Nephron (organoid): ENCODE measurements around the gene GALP.

Experiments
- H3K27ac Mint-ChIP-seq, 3 experiments: 2 replicates each; pipeline ENCODE4 v1.8.0; 2020; ENCODE audit warnings: mixed read lengths in 3 of 3, mild to moderate bottlenecking in 2 of 3, moderate library complexity in 1 of 3
- H3K27me3 Mint-ChIP-seq: 2 replicates; pipeline ENCODE4 v1.8.0; 2021; ENCODE audit warnings: low read depth, mild to moderate bottlenecking, moderate library complexity, mixed read lengths
- H3K36me3 Mint-ChIP-seq: 2 replicates; pipeline ENCODE4 v1.8.0; 2020; ENCODE audit warnings: low read depth, mixed read lengths
- H3K4me1 Mint-ChIP-seq: 2 replicates; pipeline ENCODE4 v1.8.0; 2020; ENCODE audit warnings: mixed read lengths
- H3K4me3 Mint-ChIP-seq, 3 experiments: 2 replicates each; pipeline ENCODE4 v1.8.0; 2020; ENCODE audit warnings: mild to moderate bottlenecking in 3 of 3, mixed read lengths in 3 of 3, moderate library complexity in 2 of 3
- H3K9me3 Mint-ChIP-seq: 2 replicates; pipeline ENCODE4 v1.8.0; 2020; ENCODE audit warnings: mixed read lengths
- TF ChIP-seq, protein P1 (sequence below), 3 experiments: fragments of 200-600 bp; sonication (generic); IDR thresholded peaks; one replicate each; pipeline ENCODE4 v1.5.0; 2021; ENCODE audit warnings: antibody characterized with exemption in 3 of 3; ENCODE audit not compliant: unreplicated experiment in 3 of 3

GALP gene

DNA sequence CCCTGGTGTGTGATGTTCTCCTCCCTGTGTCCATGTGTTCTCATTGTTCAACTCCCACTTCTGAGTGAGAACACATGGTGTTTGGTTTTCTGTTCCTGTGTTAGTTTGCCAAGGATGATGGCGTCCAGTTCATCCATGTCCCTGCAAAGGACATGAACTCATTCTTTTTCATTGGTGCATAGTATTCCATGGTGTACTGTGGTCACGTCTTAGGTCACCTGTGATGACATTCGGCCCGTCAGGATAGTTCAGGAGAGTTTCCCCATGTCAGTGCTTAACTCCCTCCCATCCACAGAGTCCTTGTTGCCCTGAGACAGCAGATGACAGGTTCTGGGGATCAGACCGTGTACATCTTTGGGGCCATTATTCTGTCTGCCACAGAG lies 26.2 kb upstream of the GALP start:
- Mint-ChIP-seq H3K4me1 (peaks cover 27% of the 10 kb centered on the region), H3K4me3 (no peak overlapping the region), H3K27ac (no peak overlapping the region), H3K27me3 (no peaks in the 10 kb centered on the region), H3K9me3 (no peaks in the 10 kb centered on the region), H3K36me3 (peaks cover 43% of the 10 kb centered on the region)
- TF ChIP-seq, protein P1, sequence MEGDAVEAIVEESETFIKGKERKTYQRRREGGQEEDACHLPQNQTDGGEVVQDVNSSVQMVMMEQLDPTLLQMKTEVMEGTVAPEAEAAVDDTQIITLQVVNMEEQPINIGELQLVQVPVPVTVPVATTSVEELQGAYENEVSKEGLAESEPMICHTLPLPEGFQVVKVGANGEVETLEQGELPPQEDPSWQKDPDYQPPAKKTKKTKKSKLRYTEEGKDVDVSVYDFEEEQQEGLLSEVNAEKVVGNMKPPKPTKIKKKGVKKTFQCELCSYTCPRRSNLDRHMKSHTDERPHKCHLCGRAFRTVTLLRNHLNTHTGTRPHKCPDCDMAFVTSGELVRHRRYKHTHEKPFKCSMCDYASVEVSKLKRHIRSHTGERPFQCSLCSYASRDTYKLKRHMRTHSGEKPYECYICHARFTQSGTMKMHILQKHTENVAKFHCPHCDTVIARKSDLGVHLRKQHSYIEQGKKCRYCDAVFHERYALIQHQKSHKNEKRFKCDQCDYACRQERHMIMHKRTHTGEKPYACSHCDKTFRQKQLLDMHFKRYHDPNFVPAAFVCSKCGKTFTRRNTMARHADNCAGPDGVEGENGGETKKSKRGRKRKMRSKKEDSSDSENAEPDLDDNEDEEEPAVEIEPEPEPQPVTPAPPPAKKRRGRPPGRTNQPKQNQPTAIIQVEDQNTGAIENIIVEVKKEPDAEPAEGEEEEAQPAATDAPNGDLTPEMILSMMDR (IDR thresholded peaks at IDR 0.05; ENCODE audit: unreplicated experiment in 3 of 3): no peak

- Mint-ChIP-seq H3K4me1 (peaks cover 27% of the 10 kb centered on the region), H3K4me3 (no peak overlapping the region), H3K27ac (peak overlapping the region in 2 of 3 experiments; percentile 6 to 45), H3K27me3 (no peaks in the 10 kb centered on the region), H3K36me3 (peaks cover 46% of the 10 kb centered on the region), H3K9me3 (no peaks in the 10 kb centered on the region)
- TF ChIP-seq, protein P1 (IDR thresholded peaks at IDR 0.05; ENCODE audit: unreplicated experiment in 3 of 3): no peak
Measured at GRCh38 chr19:56150358-56150757, 25.4 kb upstream of the GALP start.

GRCh38 chr19:56152644-56153043 lies 23.2 kb upstream of the GALP start:
- Mint-ChIP-seq H3K4me1 (peaks cover 27% of the 10 kb centered on the region), H3K36me3 (peaks cover 60% of the 10 kb centered on the region), H3K27me3 (no peaks in the 10 kb centered on the region), H3K27ac (peak overlapping the region in 2 of 3 experiments; percentile 43), H3K4me3 (no peak overlapping the region), H3K9me3 (no peaks in the 10 kb centered on the region)
- TF ChIP-seq, protein P1 (IDR thresholded peaks at IDR 0.05; ENCODE audit: unreplicated experiment in 3 of 3): no peak

GRCh38 chr19:56153507-56153906 lies 22.3 kb upstream of the GALP start:
- Mint-ChIP-seq H3K27me3 (no peaks in the 10 kb centered on the region), H3K9me3 (no peaks in the 10 kb centered on the region), H3K4me1 (peaks cover 25% of the 10 kb centered on the region), H3K36me3 (peaks cover 57% of the 10 kb centered on the region), H3K4me3 (no peak overlapping the region), H3K27ac (peak overlapping the region; percentile 4 to 43 (median 15))
- TF ChIP-seq, protein P1 (IDR thresholded peaks at IDR 0.05; ENCODE audit: unreplicated experiment in 3 of 3): no peak

GRCh38 chr19:56155124-56155687 lies 20.6 kb upstream of the GALP start:
- H3K9me3 Mint-ChIP-seq: no peaks in the 10 kb centered on the region
- H3K27me3 Mint-ChIP-seq: no peaks in the 10 kb centered on the region
- TF ChIP-seq, protein P1 (IDR thresholded peaks at IDR 0.05; ENCODE audit: unreplicated experiment in 3 of 3): peak in 1 of 3 experiments; percentile 16
- peaks cover 53% of the 10 kb centered on the region for H3K36me3 Mint-ChIP-seq
- no peak overlapping the region for H3K4me3 Mint-ChIP-seq
- no peak overlapping the region for H3K27ac Mint-ChIP-seq
- peaks cover 21% of the 10 kb centered on the region for H3K4me1 Mint-ChIP-seq

- H3K36me3 Mint-ChIP-seq: peaks cover 46% of the 10 kb centered on the region
- H3K9me3 Mint-ChIP-seq: no peaks in the 10 kb centered on the region
- H3K27ac Mint-ChIP-seq: no peak overlapping the region
- no peak overlapping the region for H3K4me3 Mint-ChIP-seq
- no peaks in the 10 kb centered on the region for H3K27me3 Mint-ChIP-seq
- H3K4me1 Mint-ChIP-seq: peaks cover 18% of the 10 kb centered on the region
- TF ChIP-seq, protein P1 (IDR thresholded peaks at IDR 0.05; ENCODE audit: unreplicated experiment in 3 of 3): no peak
Measured at GRCh38 chr19:56156768-56157167, 19.0 kb upstream of the GALP start.
